SK-N-MC (cell line): ENCODE results near the gene KCNJ1.

Experiments used
- EZH2 ChIP-seq: fragments of 200-600 bp; sonication (generic); IDR thresholded peaks from one replicate; pipeline ENCODE4 v1.6.1; 2017; ENCODE audit warnings: antibody characterized with exemption
- FOXP2 ChIP-seq: optimal IDR thresholded peaks from 2 replicates; pipeline ENCODE3; 2011; ENCODE audit warnings: mild to moderate bottlenecking, moderate library complexity; ENCODE audit not compliant: insufficient read depth; ENCODE audit errors: extremely low read length, control extremely low read depth
- POLR2AphosphoS5 ChIP-seq: IDR thresholded peaks from 2 replicates; pipeline ENCODE4 v1.6.1; 2012; ENCODE audit warnings: mild to moderate bottlenecking, low read depth, low read length, borderline replicate concordance

DNA sequence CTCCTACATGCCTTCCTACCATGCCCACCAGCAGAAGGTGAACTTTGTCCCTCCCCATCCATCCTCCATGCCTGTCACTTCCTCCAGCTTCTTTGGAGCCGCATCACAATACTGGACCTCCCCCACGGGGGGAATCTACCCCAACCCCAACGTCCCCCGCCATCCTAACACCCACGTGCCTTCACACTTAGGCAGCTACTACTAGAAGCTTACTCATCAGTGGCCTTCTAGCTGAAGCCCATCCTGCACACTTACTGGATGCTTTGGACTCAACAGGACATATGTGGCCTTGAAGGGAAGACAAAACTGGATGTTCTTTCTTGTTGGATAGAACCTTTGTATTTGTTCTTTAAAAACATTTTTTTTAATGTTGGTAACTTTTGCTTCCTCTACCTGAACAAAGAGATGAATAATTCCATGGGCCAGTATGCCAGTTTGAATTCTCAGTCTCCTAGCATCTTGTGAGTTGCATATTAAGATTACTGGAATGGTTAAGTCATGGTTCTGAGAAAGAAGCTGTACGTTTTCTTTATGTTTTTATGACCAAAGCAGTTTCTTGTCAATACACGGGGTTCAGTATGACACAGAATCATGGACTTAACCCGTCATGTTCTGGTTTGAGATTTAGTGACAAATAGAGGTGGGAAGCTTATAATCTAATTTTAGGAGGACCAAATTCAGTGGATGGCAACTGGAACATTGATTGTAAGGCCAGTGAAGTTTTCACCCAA lies 56.1 kb downstream of the KCNJ1 start:
- no peak for TF ChIP-seq POLR2AphosphoS5
- TF ChIP-seq EZH2: no peak
- no peak for TF ChIP-seq FOXP2
